ENCODE results near the gene ADGRB3.

ADGRB3 gene

GRCh38 chr6:68634726-68635411, at the start of gene ADGRB3:
ADGRB3 (plus strand) TSS chr6:68635282; CDS start chr6:68638676, 3,394 bp downstream.
- in situ Hi-C loops (cut with MboI; ENCODE audit: low sequenced_read_pairs): no loop called here

GRCh38 chr6:68593558-68593957, 41.5 kb upstream of the ADGRB3 start:
- in situ Hi-C loops (cut with MboI; ENCODE audit: low sequenced_read_pairs): no loop called here

GRCh38 chr6:68597642-68598041, 37.4 kb upstream of the ADGRB3 start:
- in situ Hi-C loops (cut with MboI; ENCODE audit: low sequenced_read_pairs): no loop called here

DNA sequence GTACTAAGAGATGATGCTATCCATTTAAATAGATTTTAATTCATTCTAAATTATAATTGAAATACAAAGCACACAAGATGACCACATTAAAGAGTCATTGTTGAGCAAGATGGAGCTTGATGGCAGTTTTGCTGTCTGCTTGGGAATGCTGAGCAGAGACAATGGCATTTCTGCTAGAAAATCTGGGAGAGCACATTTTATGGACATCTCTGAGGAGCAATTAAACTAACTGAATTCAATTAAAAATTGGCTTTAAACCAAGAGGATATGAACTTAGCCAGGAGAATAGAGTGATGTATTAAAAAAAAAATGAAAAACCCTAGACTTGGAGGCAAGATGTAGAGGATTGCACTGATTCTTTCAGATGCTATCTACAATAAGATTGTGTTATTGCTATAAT, 19.1 kb upstream of the ADGRB3 start:
- in situ Hi-C loops (cut with MboI; ENCODE audit: low sequenced_read_pairs): no loop called here

- in situ Hi-C loops (cut with MboI; ENCODE audit: low sequenced_read_pairs): no loop called here
Measured at GRCh38 chr6:68625998-68626397, 9.1 kb upstream of the ADGRB3 start.

DNA sequence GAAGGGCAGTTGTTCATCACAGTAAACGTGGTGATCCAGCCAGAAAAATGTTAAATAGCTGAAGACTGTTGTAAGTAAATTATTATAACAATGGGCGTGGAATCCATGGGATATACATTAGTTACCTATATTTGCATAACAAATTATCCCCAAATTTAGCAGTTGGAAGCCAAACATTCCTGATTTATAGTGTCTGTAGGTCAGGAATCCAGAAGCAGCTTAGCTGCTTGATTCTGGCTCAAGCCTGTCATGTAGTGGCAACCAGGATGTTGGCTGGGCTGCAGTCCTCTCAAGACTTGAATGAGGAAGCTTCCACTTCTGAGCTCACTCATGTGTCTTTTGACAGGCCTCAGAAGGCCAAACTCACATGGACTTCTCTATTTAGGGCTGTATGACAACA, 6.9 kb upstream of the ADGRB3 start:
- in situ Hi-C loops (cut with MboI; ENCODE audit: low sequenced_read_pairs): no loop called here

DNA sequence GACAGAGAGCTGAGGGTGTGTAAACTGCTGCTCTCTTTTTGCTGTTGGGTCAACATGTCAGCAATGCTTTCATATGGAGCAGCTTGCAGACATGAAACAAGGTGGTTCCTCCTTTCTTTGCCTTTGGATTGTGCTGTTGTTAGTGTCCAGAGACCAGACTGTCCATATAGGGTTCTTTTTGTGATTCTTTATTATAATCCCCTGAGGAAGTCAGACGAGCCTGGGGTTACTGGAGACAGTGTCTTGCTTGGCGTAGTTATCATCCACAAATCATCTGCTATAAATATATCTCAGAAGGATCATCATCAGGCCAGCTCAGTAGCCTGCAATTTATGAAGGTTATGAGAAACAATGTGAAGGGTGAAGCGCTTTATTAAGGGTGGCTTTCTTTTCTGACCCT, 2.3 kb upstream of the ADGRB3 start:
- in situ Hi-C loops (cut with MboI; ENCODE audit: low sequenced_read_pairs): no loop called here

- in situ Hi-C loops (cut with MboI; ENCODE audit: low sequenced_read_pairs): no loop called here
Measured at GRCh38 chr6:68633281-68633971, 1.7 kb upstream of the ADGRB3 start.

- in situ Hi-C loops (cut with MboI; ENCODE audit: low sequenced_read_pairs): no loop called here
Measured at GRCh38 chr6:68633972-68634725, 933 bp upstream of the ADGRB3 start.

DNA sequence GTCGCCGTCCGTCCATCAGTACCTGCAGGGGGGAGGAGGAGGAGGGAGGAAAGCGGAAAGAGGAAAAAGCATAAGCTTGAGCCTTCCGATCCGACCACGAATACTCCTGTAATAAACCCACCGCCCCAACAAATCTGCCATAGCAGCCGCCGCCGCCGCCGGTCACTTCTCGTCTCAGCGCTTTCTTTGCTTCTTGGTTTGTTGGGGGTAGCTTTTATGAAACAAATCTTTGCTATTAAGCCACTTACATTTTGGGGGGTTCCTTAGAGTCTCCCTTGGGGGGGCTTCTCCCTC, 277 bp downstream of the ADGRB3 start:
- in situ Hi-C loops (cut with MboI; ENCODE audit: low sequenced_read_pairs): no loop called here

- in situ Hi-C loops (cut with MboI; ENCODE audit: low sequenced_read_pairs): no loop called here
Measured at GRCh38 chr6:68635706-68636513, 828 bp downstream of the ADGRB3 start.

DNA sequence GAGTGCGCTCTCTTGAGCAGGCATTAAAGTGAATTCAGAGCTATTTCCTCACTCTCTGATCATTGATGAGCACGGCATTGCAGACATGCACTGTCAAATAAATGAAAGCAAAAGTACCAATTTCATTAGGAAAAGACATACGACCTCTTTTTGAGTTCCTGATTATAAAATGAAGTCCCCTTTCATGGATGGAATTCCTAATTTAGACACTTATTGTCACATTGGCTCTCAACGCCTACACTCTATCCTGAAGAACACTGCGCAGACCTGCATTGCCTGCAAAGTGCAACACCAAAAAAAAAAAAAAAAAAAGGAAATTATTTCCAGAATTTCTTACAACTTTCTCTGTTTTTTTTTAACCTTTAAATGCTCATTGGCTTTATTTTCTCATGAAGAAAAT, 1.6 kb downstream of the ADGRB3 start:
- in situ Hi-C loops (cut with MboI; ENCODE audit: low sequenced_read_pairs): no loop called here

- in situ Hi-C loops (cut with MboI; ENCODE audit: low sequenced_read_pairs): no loop called here
Measured at GRCh38 chr6:68637071-68637470, 2.0 kb downstream of the ADGRB3 start.

DNA sequence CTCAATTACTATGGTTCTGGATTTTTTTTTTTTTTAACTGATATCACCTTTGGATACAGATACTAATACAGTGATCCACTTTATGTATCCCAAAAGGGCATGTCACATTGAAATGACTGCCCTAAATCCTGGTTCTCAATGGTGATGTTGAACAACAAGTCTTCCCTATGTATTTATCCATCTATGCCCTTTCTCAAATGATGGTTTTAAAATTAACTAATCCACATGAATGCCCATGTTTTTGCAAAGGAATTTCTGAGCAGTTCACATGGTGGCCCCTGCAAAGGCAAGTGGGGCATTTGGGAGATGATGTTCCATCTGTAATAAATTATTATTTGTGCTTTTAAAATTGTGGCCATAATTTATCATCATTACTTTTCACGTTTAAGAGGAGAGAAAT, 2.7 kb downstream of the ADGRB3 start:
- in situ Hi-C loops (cut with MboI; ENCODE audit: low sequenced_read_pairs): no loop called here

GRCh38 chr6:68638230-68638900, 3.3 kb downstream of the ADGRB3 start:
- in situ Hi-C loops (cut with MboI; ENCODE audit: low sequenced_read_pairs): no loop called here

- in situ Hi-C loops (cut with MboI; ENCODE audit: low sequenced_read_pairs): no loop called here
Measured at GRCh38 chr6:68639211-68639610, 4.1 kb downstream of the ADGRB3 start.

GRCh38 chr6:68639826-68640490, 4.9 kb downstream of the ADGRB3 start:
- in situ Hi-C loops (cut with MboI; ENCODE audit: low sequenced_read_pairs): no loop called here

- in situ Hi-C loops (cut with MboI; ENCODE audit: low sequenced_read_pairs): no loop called here
Measured at GRCh38 chr6:68640491-68640835, 5.4 kb downstream of the ADGRB3 start.

GRCh38 chr6:68641172-68641571, 6.1 kb downstream of the ADGRB3 start:
- in situ Hi-C loops (cut with MboI; ENCODE audit: low sequenced_read_pairs): no loop called here

GRCh38 chr6:68642081-68642480, 7.0 kb downstream of the ADGRB3 start:
- in situ Hi-C loops (cut with MboI; ENCODE audit: low sequenced_read_pairs): no loop called here

Data from HL-60/S4 treated with phorbol 12-myristate 13-acetate at 8.2 ng/mL for 4 days and 3 days (cell line).